Loucy (cell line): ENCODE results near the gene LOXL4.

Experiments
- H2AFZ ChIP-seq: fragments of 200-600 bp; sonication (generic); 2 replicates; pipeline ENCODE4 v1.6.0; 2016; ENCODE audit warnings: antibody characterized with exemption, mild to moderate bottlenecking, low read length, moderate library complexity
- H3F3A ChIP-seq: fragments of 200-600 bp; 2 replicates; pipeline ENCODE4 v1.6.0; 2016; ENCODE audit warnings: antibody characterized with exemption, low read depth, mild to moderate bottlenecking
- H3K27me3 ChIP-seq: fragments of 200-600 bp; sonication (generic); 2 replicates; pipeline ENCODE4 v1.6.1; 2014; ENCODE audit warnings: low read length, mild to moderate bottlenecking; ENCODE audit not compliant: insufficient read depth, poor library complexity, severe bottlenecking
- H3K36me3 ChIP-seq: fragments of 200-600 bp; sonication (generic); 2 replicates; pipeline ENCODE4 v1.6.1; 2016; ENCODE audit warnings: low read length; ENCODE audit not compliant: insufficient read depth
- H3K4me1 ChIP-seq: fragments of 200-600 bp; sonication (generic); 2 replicates; pipeline ENCODE4 v1.5.1; 2014; ENCODE audit warnings: low read length, mild to moderate bottlenecking; ENCODE audit not compliant: insufficient read depth, poor library complexity, severe bottlenecking
- H3K4me2 ChIP-seq: fragments of 200-600 bp; sonication (generic); 2 replicates; pipeline ENCODE4 v1.6.0; 2014; ENCODE audit warnings: antibody characterized with exemption, low read length, low read depth, mild to moderate bottlenecking; ENCODE audit not compliant: poor library complexity, severe bottlenecking
- H3K4me3 ChIP-seq: fragments of 200-600 bp; sonication (generic); 2 replicates; pipeline ENCODE4 v1.5.1; 2014; ENCODE audit warnings: low read length, mild to moderate bottlenecking, mixed read lengths; ENCODE audit not compliant: poor library complexity, severe bottlenecking
- H3K79me2 ChIP-seq: fragments of 200-600 bp; sonication (generic); 2 replicates; pipeline ENCODE4 v1.6.1; 2014; ENCODE audit warnings: low read length; ENCODE audit not compliant: insufficient read depth
- H3K9ac ChIP-seq: fragments of 200-600 bp; sonication (generic); 2 replicates; pipeline ENCODE4 v1.6.0; 2014; ENCODE audit warnings: mild to moderate bottlenecking, low read depth, low read length, moderate library complexity; ENCODE audit not compliant: poor library complexity, severe bottlenecking
- H3K9me2 ChIP-seq: fragments of 200-600 bp; sonication (generic); replicated peaks from 2 replicates; pipeline ENCODE4 v1.6.1; 2016; ENCODE audit warnings: low read depth, low read length, mixed read lengths
- H3K9me3 ChIP-seq: fragments of 200-600 bp; sonication (generic); 2 replicates; pipeline ENCODE4 v1.6.1; 2014; ENCODE audit warnings: mild to moderate bottlenecking, antibody characterized with exemption, low read length, low read depth; ENCODE audit not compliant: insufficient read depth
- H4K20me1 ChIP-seq: fragments of 200-600 bp; sonication (generic); 2 replicates; pipeline ENCODE4 v1.6.0; 2014; ENCODE audit warnings: antibody characterized with exemption, low read length, mild to moderate bottlenecking; ENCODE audit not compliant: insufficient read depth, poor library complexity, severe bottlenecking
- EZH2phosphoT487 ChIP-seq: fragments of 200-600 bp; IDR thresholded peaks from 2 replicates; pipeline ENCODE4 v1.6.1; 2018; ENCODE audit warnings: antibody characterized with exemption, mild to moderate bottlenecking, moderate library complexity, borderline replicate concordance
- TF ChIP-seq, protein P1 (sequence below): fragments of 200-600 bp; sonication (generic); conservative IDR thresholded peaks from 2 replicates; pipeline ENCODE4 v1.5.1; 2014; ENCODE audit warnings: mild to moderate bottlenecking, antibody characterized with exemption, low read length

The LOXL4 gene

DNA sequence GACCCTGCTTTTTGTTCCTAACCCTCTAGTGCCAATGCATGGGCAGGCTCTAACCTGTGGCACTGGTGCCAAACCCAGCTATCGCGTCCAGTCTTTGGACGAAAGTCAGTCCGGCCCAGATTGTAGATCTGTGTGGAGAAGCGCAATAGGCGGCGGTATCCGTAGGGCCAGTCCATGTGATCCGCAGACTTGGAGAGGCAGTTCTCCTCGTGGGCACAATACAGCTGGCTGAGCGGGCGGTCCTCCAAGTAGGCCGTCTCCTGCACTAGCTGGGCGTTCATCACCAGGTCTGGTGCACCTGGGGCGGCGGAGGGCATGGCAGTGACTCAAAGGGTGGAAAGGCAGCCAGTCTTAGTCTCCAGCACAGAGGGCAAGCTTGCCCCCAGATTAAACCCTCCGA, 14.5 kb downstream of the LOXL4 start:
- Histone ChIP-seq H3K4me2 (no peak overlapping the region), H3K9me3 (no peaks in the 10 kb centered on the region), H4K20me1 (no peaks in the 10 kb centered on the region), H3K79me2 (no peaks in the 10 kb centered on the region), H3K9me2 (no peaks in the 10 kb centered on the region), H3F3A (no peaks in the 10 kb centered on the region), H3K27me3 (no peaks in the 10 kb centered on the region), H3K4me1 (peaks cover 4% of the 10 kb centered on the region), H3K4me3 (no peak overlapping the region), H2AFZ (no peak overlapping the region), H3K9ac (no peak overlapping the region), H3K36me3 (peaks cover 5% of the 10 kb centered on the region; the same call in 1 of the 2 replicates)
- TF ChIP-seq EZH2phosphoT487 = no peak
- TF ChIP-seq, protein P1, sequence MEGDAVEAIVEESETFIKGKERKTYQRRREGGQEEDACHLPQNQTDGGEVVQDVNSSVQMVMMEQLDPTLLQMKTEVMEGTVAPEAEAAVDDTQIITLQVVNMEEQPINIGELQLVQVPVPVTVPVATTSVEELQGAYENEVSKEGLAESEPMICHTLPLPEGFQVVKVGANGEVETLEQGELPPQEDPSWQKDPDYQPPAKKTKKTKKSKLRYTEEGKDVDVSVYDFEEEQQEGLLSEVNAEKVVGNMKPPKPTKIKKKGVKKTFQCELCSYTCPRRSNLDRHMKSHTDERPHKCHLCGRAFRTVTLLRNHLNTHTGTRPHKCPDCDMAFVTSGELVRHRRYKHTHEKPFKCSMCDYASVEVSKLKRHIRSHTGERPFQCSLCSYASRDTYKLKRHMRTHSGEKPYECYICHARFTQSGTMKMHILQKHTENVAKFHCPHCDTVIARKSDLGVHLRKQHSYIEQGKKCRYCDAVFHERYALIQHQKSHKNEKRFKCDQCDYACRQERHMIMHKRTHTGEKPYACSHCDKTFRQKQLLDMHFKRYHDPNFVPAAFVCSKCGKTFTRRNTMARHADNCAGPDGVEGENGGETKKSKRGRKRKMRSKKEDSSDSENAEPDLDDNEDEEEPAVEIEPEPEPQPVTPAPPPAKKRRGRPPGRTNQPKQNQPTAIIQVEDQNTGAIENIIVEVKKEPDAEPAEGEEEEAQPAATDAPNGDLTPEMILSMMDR = no peak

DNA sequence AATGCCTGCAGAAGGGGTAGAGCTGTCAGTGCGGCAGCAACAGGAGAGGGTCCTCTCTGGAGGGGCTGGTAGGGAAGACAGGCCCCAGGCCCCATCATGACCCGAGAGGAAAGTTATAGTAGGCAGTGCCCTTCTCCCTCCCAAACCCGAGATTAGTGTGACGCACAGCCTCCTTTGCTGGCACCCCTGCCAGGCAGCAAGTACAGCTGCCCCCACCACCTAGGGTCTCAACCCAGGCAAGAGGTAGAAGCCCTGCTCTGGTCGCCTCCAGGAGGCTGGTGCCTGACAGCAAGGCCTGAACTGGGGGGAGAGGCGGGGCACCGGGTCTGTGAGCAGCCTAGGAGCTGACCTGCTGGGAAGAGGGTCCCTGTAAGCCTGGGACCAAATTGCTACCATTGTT, 15.5 kb downstream of the LOXL4 start:
- no peaks in the 10 kb centered on the region for H3K9me3 ChIP-seq
- no peak overlapping the region for H3K4me3 ChIP-seq
- no peaks in the 10 kb centered on the region for H3F3A ChIP-seq
- H3K79me2 ChIP-seq = no peaks in the 10 kb centered on the region
- H3K36me3 ChIP-seq = peaks cover 15% of the 10 kb centered on the region; the same call in 1 of the 2 replicates
- no peak overlapping the region for H3K4me2 ChIP-seq
- no peaks in the 10 kb centered on the region for H3K9me2 ChIP-seq
- TF ChIP-seq, protein P1 = no peak
- no peak for TF ChIP-seq EZH2phosphoT487
- H3K4me1 ChIP-seq = peaks cover 4% of the 10 kb centered on the region
- no peak overlapping the region for H2AFZ ChIP-seq
- H3K27me3 ChIP-seq = no peaks in the 10 kb centered on the region
- H3K9ac ChIP-seq = no peak overlapping the region
- no peaks in the 10 kb centered on the region for H4K20me1 ChIP-seq

- Histone ChIP-seq H3K4me3 (no peak overlapping the region), H3K4me2 (no peak overlapping the region), H3K79me2 (no peaks in the 10 kb centered on the region), H2AFZ (no peak overlapping the region), H3K9me3 (no peaks in the 10 kb centered on the region), H3F3A (no peaks in the 10 kb centered on the region), H3K9ac (no peak overlapping the region), H3K4me1 (peaks cover 4% of the 10 kb centered on the region), H3K9me2 (no peaks in the 10 kb centered on the region), H4K20me1 (no peaks in the 10 kb centered on the region), H3K27me3 (no peaks in the 10 kb centered on the region), H3K36me3 (peaks cover 25% of the 10 kb centered on the region; the same call in 1 of the 2 replicates)
- TF ChIP-seq, protein P1 = no peak
- no peak for TF ChIP-seq EZH2phosphoT487
Observed at GRCh38 chr10:98251399-98251798, 16.6 kb downstream of the LOXL4 start.
